Astrocyte of the spinal cord (primary cell): Measurements from ENCODE around the gene KCNN4.

ENCODE experiments used
- DNase-seq: peaks from one replicate; pipeline ENCODE4 v3.0.0; 2011; ENCODE audit warnings: low read depth, low spot score
- H3K4me3 ChIP-seq: 2 replicates; pipeline ENCODE4 v1.5.1; 2011; ENCODE audit warnings: low read depth, mild to moderate bottlenecking, low read length, moderate library complexity
- CTCF ChIP-seq: IDR thresholded peaks from 2 replicates; pipeline ENCODE4 v1.5.1; 2012; ENCODE audit warnings: low read depth, mild to moderate bottlenecking, low read length, inconsistent platforms
- in situ Hi-C: cut with HindIII; loops from 2 replicates; pipeline ENCODE4 v1.10.0; 2017; ENCODE audit warnings: low sequenced_read_pairs

The KCNN4 gene

GRCh38 chr19:43784981-43785808, 4.4 kb upstream of the KCNN4 start:
- peak; percentile 100 for TF ChIP-seq CTCF
- in situ Hi-C loops = no loop called here
- no peak overlapping the region for H3K4me3 ChIP-seq
- peak; percentile 74 for DNase-seq

GRCh38 chr19:43784241-43784980, 3.6 kb upstream of the KCNN4 start:
- peak; percentile 86 for DNase-seq
- H3K4me3 ChIP-seq = no peak overlapping the region
- TF ChIP-seq CTCF = no peak
- in situ Hi-C loops = no loop called here

- TF ChIP-seq CTCF = no peak
- in situ Hi-C loops = no loop called here
- DNase-seq = no peak
- H3K4me3 ChIP-seq = no peak overlapping the region
These were observed 2.9 kb upstream of the KCNN4 start for GRCh38 chr19:43783636-43784035.

- H3K4me3 ChIP-seq = no peak overlapping the region
- in situ Hi-C loops = no loop called here
- no peak for DNase-seq
- TF ChIP-seq CTCF = no peak
These were observed 2.0 kb upstream of the KCNN4 start for GRCh38 chr19:43782689-43783231.

GRCh38 chr19:43782311-43782660, 1.5 kb upstream of the KCNN4 start:
- no peak overlapping the region for H3K4me3 ChIP-seq
- no peak for DNase-seq
- in situ Hi-C loops = no loop called here
- no peak for TF ChIP-seq CTCF

- in situ Hi-C loops = no loop called here
- no peak for TF ChIP-seq CTCF
- no peak overlapping the region for H3K4me3 ChIP-seq
- DNase-seq = no peak
These were observed 997 bp upstream of the KCNN4 start for GRCh38 chr19:43781630-43782310.
